HCT116 (cell line): ENCODE measurements around the gene ZNF746. TPM values are rescaled to one million over a fixed set of nuclear protein-coding genes. Genes with fewer than 3 reads are reported as not detected.

ENCODE experiments used
- ATAC-seq: fragments of 200-7000 bp; cut with Tn5 transposase; 2 replicates; pipeline ENCODE4 v1.9.1; 2020; ENCODE audit warnings: mild to moderate bottlenecking, moderate library complexity
- BruUV-seq: library from RNA; stranded (reverse); fragments of 400-500 nt; replicated peaks from 2 replicates; lab custom pipeline; 2021; lab: Mats Ljungman, UMichigan
- CTCF ChIA-PET: fragments of 300-600 bp; sonication (Branson Sonifier 250); formaldehyde crosslinking; loops from one replicate; lab custom pipeline; 2021; ENCODE audit warnings: antibody characterized with exemption; lab: Charles Lee
- POLR2A ChIA-PET: fragments of 300-600, 350-600 bp; sonication (Branson Sonifier 250); formaldehyde crosslinking; loops from one replicate; lab custom pipeline; 2021; ENCODE audit warnings: antibody characterized with exemption; lab: Charles Lee
- RAD21 ChIA-PET, 2 experiments: fragments of 300-600 bp; sonication (Branson Sonifier 250); formaldehyde crosslinking; loops; one replicate each; lab custom pipeline; 2023; ENCODE audit warnings: low total read pairs in 2 of 2; ENCODE audit not compliant: uncharacterized antibody in 2 of 2, unreplicated experiment in 2 of 2, low non-redundant PET in 1 of 2; lab: Charles Lee
- DNase-seq: peaks from one replicate; pipeline ENCODE4 v3.0.0-alpha.2; 2010; ENCODE audit warnings: low read depth, low spot score
- H2AFZ ChIP-seq: fragments of 200-600 bp; shearing (Covaris generic), sonication (generic); 2 replicates; pipeline ENCODE4 v1.6.1; 2017; ENCODE audit warnings: low read depth, mixed run types, mixed read lengths, antibody characterized with exemption, low read length; ENCODE audit not compliant: poor library complexity, severe bottlenecking
- H3K27ac ChIP-seq: 2 replicates; pipeline ENCODE4 v1.5.1; 2012; ENCODE audit warnings: low read depth, low read length
- H3K27me3 ChIP-seq: fragments of 200-600 bp; sonication (generic); 2 replicates; pipeline ENCODE4 v1.6.1; 2016; ENCODE audit warnings: mixed run types, low read length, mixed read lengths; ENCODE audit not compliant: insufficient read depth
- H3K36me3 ChIP-seq, 2 experiments: fragments of 200-500 bp in 1 of 2; fragments of 200-600 bp in 1 of 2; sonication (Bioruptor generic) in 1 of 2; sonication (generic) in 1 of 2; 2 replicates each; pipeline versions ENCODE4 v1.5.1 to v1.6.1; 2014 to 2016; ENCODE audit warnings: low read length in 2 of 2, inconsistent platforms in 1 of 2, mixed read lengths in 1 of 2, mixed run types in 1 of 2; ENCODE audit not compliant: insufficient read depth in 2 of 2, control insufficient read depth in 1 of 2
- H3K4me1 ChIP-seq, 2 experiments: fragments of 200-600 bp in 1 of 2; sonication (generic) in 1 of 2; 2 replicates each; pipeline versions ENCODE4 v1.5.1 to v1.6.1; 2012 to 2017; ENCODE audit warnings: low read length in 2 of 2, inconsistent platforms in 1 of 2, mild to moderate bottlenecking in 1 of 2, mixed read lengths in 1 of 2, mixed run types in 1 of 2, moderate library complexity in 1 of 2; ENCODE audit not compliant: insufficient read depth in 2 of 2, control insufficient read depth in 1 of 2
- H3K4me2 ChIP-seq: fragments of 200-600 bp; sonication (generic); 2 replicates; pipeline ENCODE4 v1.6.1; 2017; ENCODE audit warnings: mixed run types, low read length, mixed read lengths
- H3K4me3 ChIP-seq, 2 experiments: fragments of 200-600 bp in 1 of 2; sonication (generic) in 1 of 2; replicated peaks in 1 of 2; 2 replicates each; pipeline ENCODE4 v1.5.1; 2011 to 2016; ENCODE audit warnings: low read length in 2 of 2, control low read depth in 1 of 2, low read depth in 1 of 2, mild to moderate bottlenecking in 1 of 2, mixed read lengths in 1 of 2, mixed run types in 1 of 2
- H3K79me2 ChIP-seq: fragments of 200-600 bp; sonication (generic); 2 replicates; pipeline ENCODE4 v1.6.1; 2017; ENCODE audit warnings: mild to moderate bottlenecking, mixed run types, low read length, moderate library complexity, mixed read lengths; ENCODE audit not compliant: insufficient read depth
- H3K9ac ChIP-seq: fragments of 200-600 bp; sonication (generic); 2 replicates; pipeline ENCODE4 v1.6.1; 2016; ENCODE audit warnings: low read length, mixed read lengths
- H3K9me2 ChIP-seq: fragments of 200-600 bp; sonication (generic), shearing (Covaris generic); 2 replicates; pipeline ENCODE4 v1.6.1; 2017; ENCODE audit warnings: mixed run types, mild to moderate bottlenecking, moderate library complexity; ENCODE audit not compliant: insufficient read depth
- H3K9me3 ChIP-seq, 2 experiments: fragments of 200-500 bp in 1 of 2; fragments of 200-600 bp in 1 of 2; sonication (Bioruptor generic) in 1 of 2; sonication (generic) in 1 of 2; 2 replicates each; pipeline ENCODE4 v1.6.1; 2014 to 2017; ENCODE audit warnings: low read length in 2 of 2, mixed read lengths in 2 of 2, inconsistent platforms in 1 of 2, low read depth in 1 of 2, mild to moderate bottlenecking in 1 of 2, mixed run types in 1 of 2, moderate library complexity in 1 of 2; ENCODE audit not compliant: control insufficient read depth in 1 of 2, insufficient read depth in 1 of 2
- H4K20me1 ChIP-seq: fragments of 200-600 bp; sonication (generic), shearing (Covaris generic); 2 replicates; pipeline ENCODE4 v1.6.1; 2017; ENCODE audit warnings: mixed run types, mild to moderate bottlenecking, moderate library complexity; ENCODE audit not compliant: insufficient read depth
- CBX3 ChIP-seq: IDR thresholded peaks from 2 replicates; pipeline ENCODE4 v1.6.1; 2012; ENCODE audit warnings: low read depth
- CEBPB ChIP-seq: IDR thresholded peaks from 2 replicates; pipeline ENCODE4 v1.6.1; 2012; ENCODE audit warnings: low read depth
- EGR1 ChIP-seq: IDR thresholded peaks from 2 replicates; pipeline ENCODE4 v1.6.1; 2012; ENCODE audit warnings: low read depth
- ELF1 ChIP-seq: IDR thresholded peaks from 2 replicates; pipeline ENCODE4 v1.6.1; 2012; ENCODE audit warnings: low read depth, borderline replicate concordance
- EZH2phosphoT487 ChIP-seq: fragments of 200-600 bp; IDR thresholded peaks from 2 replicates; pipeline ENCODE4 v1.6.1; 2018; ENCODE audit warnings: antibody characterized with exemption, borderline replicate concordance
- FOSL1 ChIP-seq: IDR thresholded peaks from 2 replicates; pipeline ENCODE4 v1.6.1; 2012; ENCODE audit warnings: low read depth
- JUND ChIP-seq: IDR thresholded peaks from 2 replicates; pipeline ENCODE4 v1.6.1; 2012
- POLR2A ChIP-seq: IDR thresholded peaks from 2 replicates; pipeline ENCODE4 v1.7.0; 2011; ENCODE audit warnings: borderline replicate concordance; ENCODE audit not compliant: insufficient read depth, insufficient read length; ENCODE audit errors: extremely low read depth
- SP1 ChIP-seq: IDR thresholded peaks from 2 replicates; pipeline ENCODE4 v1.6.1; 2012; ENCODE audit warnings: low read depth
- SRF ChIP-seq: IDR thresholded peaks from 2 replicates; pipeline ENCODE4 v1.6.1; 2012; ENCODE audit warnings: low read depth
- ZFX ChIP-seq: fragments of 450-650 bp; IDR thresholded peaks from 2 replicates; pipeline ENCODE4 v1.6.1; 2017
- intact Hi-C: fragments of 100-400 bp; cut with micrococcal nuclease; formaldehyde crosslinking; loops from 2 replicates; pipeline ENCODE4 v1.10.0; 2022
- total RNA-seq: library from RNA; stranded (reverse); gene quantifications from one replicate; pipeline ENCODE4 v1.2.1, GENCODE V29; 2021; ENCODE audit not compliant: unreplicated experiment
- TF ChIP-seq, protein P1 (sequence below): IDR thresholded peaks from 2 replicates; pipeline ENCODE4 v1.6.1; 2012
- TF ChIP-seq, protein P2 (sequence below): IDR thresholded peaks from 2 replicates; pipeline ENCODE4 v1.6.1; 2012
- TF ChIP-seq, protein P3 (sequence below), 3 experiments: fragments of 200-600 bp in 1 of 3; sonication (generic) in 1 of 3; IDR thresholded peaks in 2 of 3; conservative IDR thresholded peaks in 1 of 3; 2 replicates each; pipeline ENCODE4 v1.5.1; 2012 to 2017; ENCODE audit warnings: low read depth in 2 of 3, low read length in 2 of 3, antibody characterized with exemption in 1 of 3, borderline replicate concordance in 1 of 3, control low read depth in 1 of 3, mild to moderate bottlenecking in 1 of 3, mixed read lengths in 1 of 3, mixed run types in 1 of 3, moderate library complexity in 1 of 3; ENCODE audit not compliant: insufficient read depth in 1 of 3
- TF ChIP-seq, protein P4 (sequence below): IDR thresholded peaks from 2 replicates; pipeline ENCODE4 v1.6.1; 2011; ENCODE audit warnings: mild to moderate bottlenecking, low read length, moderate library complexity; ENCODE audit not compliant: insufficient replicate concordance; ENCODE audit errors: extremely low read depth

Gene ZNF746
- total RNA-seq, 1 experiment from 2014 or later = 18.7 TPM

DNA sequence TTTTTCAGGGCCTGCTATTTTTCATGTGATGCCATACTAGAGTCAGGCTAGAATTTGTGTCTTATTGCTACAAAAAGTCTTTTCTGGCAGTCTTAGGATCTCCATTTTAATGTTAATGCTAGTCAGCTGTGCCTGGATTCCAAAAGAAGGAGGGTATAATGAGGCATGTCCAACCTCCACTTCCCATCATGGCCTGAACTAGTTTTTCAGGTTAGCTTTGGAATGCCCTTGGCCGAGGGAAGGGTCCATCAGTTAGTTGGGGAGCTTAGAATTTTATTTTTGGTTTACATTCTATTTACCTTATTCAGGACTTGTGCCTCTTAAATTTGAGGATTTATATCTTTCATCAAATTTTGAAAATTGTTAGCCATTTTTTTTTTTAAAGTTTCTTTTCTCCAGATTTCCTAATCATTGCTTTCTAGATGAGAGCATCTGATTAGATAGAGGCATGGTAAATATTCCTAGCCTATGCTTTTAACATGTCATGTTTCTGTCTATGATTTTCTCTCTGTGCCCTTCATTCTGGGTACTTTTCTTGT lies 30.2 kb downstream of the ZNF746 start:
- no peak overlapping the region for H3K27ac ChIP-seq
- no TSS peak for BruUV-seq

More for the DNA sequence above, 30.2 kb downstream of the ZNF746 start:
- Histone ChIP-seq H3K4me2 (no peak overlapping the region), H3K79me2 (no peaks in the 10 kb centered on the region), H4K20me1 (no peaks in the 10 kb centered on the region), H3K4me1 (no peaks in the 10 kb centered on the region), H3K9ac (no peak overlapping the region), H3K27me3 (no peaks in the 10 kb centered on the region), H3K36me3 (no peaks in the 10 kb centered on the region), H3K9me3 (peaks cover 0 to 3% of the 10 kb centered on the region in 2 experiments; a peak in 1 of 4 replicates), H3K9me2 (no peaks in the 10 kb centered on the region), H2AFZ (no peak overlapping the region), H3K4me3 (no peak overlapping the region)
- CTCF ChIA-PET = no interaction called here
- RAD21 ChIA-PET = no interaction called here
- POLR2A ChIA-PET = no interaction called here
- intact Hi-C loops = no loop called here
- TF ChIP-seq SP1 (no peak), CBX3 (no peak), JUND (no peak), ELF1 (no peak), SRF (no peak), CEBPB (no peak), EGR1 (no peak), EZH2phosphoT487 (no peak), ZFX (no peak), FOSL1 (no peak), POLR2A (no peak)
- TF ChIP-seq, protein P1, sequence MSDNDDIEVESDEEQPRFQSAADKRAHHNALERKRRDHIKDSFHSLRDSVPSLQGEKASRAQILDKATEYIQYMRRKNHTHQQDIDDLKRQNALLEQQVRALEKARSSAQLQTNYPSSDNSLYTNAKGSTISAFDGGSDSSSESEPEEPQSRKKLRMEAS = no peak
- TF ChIP-seq, protein P2, sequence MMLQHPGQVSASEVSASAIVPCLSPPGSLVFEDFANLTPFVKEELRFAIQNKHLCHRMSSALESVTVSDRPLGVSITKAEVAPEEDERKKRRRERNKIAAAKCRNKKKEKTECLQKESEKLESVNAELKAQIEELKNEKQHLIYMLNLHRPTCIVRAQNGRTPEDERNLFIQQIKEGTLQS = no peak
- TF ChIP-seq, protein P3, sequence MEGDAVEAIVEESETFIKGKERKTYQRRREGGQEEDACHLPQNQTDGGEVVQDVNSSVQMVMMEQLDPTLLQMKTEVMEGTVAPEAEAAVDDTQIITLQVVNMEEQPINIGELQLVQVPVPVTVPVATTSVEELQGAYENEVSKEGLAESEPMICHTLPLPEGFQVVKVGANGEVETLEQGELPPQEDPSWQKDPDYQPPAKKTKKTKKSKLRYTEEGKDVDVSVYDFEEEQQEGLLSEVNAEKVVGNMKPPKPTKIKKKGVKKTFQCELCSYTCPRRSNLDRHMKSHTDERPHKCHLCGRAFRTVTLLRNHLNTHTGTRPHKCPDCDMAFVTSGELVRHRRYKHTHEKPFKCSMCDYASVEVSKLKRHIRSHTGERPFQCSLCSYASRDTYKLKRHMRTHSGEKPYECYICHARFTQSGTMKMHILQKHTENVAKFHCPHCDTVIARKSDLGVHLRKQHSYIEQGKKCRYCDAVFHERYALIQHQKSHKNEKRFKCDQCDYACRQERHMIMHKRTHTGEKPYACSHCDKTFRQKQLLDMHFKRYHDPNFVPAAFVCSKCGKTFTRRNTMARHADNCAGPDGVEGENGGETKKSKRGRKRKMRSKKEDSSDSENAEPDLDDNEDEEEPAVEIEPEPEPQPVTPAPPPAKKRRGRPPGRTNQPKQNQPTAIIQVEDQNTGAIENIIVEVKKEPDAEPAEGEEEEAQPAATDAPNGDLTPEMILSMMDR (IDR thresholded peaks at IDR 0.05 in 2 of 3, conservative IDR thresholded peaks at IDR 0.05 in 1 of 3; ENCODE audit: borderline replicate concordance in 1 of 3, insufficient read depth in 1 of 3, low read depth in 2 of 3, low read length in 2 of 3) = no peak
- TF ChIP-seq, protein P4, sequence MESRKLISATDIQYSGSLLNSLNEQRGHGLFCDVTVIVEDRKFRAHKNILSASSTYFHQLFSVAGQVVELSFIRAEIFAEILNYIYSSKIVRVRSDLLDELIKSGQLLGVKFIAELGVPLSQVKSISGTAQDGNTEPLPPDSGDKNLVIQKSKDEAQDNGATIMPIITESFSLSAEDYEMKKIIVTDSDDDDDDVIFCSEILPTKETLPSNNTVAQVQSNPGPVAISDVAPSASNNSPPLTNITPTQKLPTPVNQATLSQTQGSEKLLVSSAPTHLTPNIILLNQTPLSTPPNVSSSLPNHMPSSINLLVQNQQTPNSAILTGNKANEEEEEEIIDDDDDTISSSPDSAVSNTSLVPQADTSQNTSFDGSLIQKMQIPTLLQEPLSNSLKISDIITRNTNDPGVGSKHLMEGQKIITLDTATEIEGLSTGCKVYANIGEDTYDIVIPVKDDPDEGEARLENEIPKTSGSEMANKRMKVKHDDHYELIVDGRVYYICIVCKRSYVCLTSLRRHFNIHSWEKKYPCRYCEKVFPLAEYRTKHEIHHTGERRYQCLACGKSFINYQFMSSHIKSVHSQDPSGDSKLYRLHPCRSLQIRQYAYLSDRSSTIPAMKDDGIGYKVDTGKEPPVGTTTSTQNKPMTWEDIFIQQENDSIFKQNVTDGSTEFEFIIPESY = no peak
- ATAC-seq = no peak
- no peak for DNase-seq
